IPS DF 6.9 (cell line): ENCODE results near the gene CATSPERZ.
"Not testable (repeated sequence)": the region's sequence is repeated elsewhere in the genome, so short reads cannot be mapped to it uniquely, and the experiment has no call there.

Source experiments
- DNase-seq: peaks from one replicate; pipeline ENCODE4 v3.0.0-alpha.2; 2013; ENCODE audit warnings: low read depth, low spot score
- H3K27ac ChIP-seq: one replicate; pipeline ENCODE4 v1.5.1; 2013; ENCODE audit warnings: low read length, control low read depth
- H3K27me3 ChIP-seq: 2 replicates; pipeline ENCODE4 v1.6.1; 2013; ENCODE audit warnings: mild to moderate bottlenecking, low read length; ENCODE audit not compliant: control insufficient read depth, insufficient read depth
- H3K36me3 ChIP-seq: 2 replicates; pipeline ENCODE4 v1.6.1; 2013; ENCODE audit warnings: low read length; ENCODE audit not compliant: control insufficient read depth, insufficient read depth
- H3K4me1 ChIP-seq: 2 replicates; pipeline ENCODE4 v1.6.1; 2013; ENCODE audit warnings: low read length; ENCODE audit not compliant: control insufficient read depth, insufficient read depth
- H3K4me3 ChIP-seq: 2 replicates; pipeline ENCODE4 v1.5.1; 2013; ENCODE audit warnings: mild to moderate bottlenecking, low read length
- H3K9me3 ChIP-seq: 2 replicates; pipeline ENCODE4 v1.6.1; 2013; ENCODE audit warnings: low read length, inconsistent platforms; ENCODE audit not compliant: control insufficient read depth, insufficient read depth
- WGBS: extraction: QIAGEN DNeasy Blood & Tissue Kit; methylation state at CpG from one replicate; pipeline ENCODE4 v1.1.7; 2013; ENCODE audit warnings: mixed read lengths, missing lambda C conversion rate; ENCODE audit not compliant: insufficient read length, insufficient coverage; 5-methylcytosine and 5-hydroxymethylcytosine counted together

The CATSPERZ gene

DNA sequence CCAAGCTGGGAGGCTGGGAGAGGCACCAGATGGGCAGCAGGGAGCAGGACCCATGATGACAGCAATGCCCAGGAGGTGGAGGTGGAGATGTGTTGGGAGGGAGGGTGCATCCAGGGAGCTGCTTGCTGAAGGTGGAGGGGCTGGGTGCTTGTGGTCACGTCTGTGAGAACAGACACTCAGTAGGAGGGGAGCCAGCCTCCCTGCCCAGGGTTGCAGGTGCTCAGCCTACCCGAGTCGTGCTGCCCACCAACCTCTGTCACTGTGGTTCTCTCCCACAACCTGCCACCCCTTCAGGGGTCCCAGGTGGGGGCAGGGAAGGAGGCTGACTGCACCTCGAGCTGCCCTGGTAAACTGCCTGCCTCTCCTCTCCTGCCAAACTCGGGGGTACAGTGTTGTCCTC lies 23.2 kb downstream of the CATSPERZ start:
- H3K9me3 ChIP-seq = no peaks in the 10 kb centered on the region
- peaks cover 14% of the 10 kb centered on the region for H3K36me3 ChIP-seq
- H3K27ac ChIP-seq = no peak overlapping the region
- no CpG with 5 or more reads among the region's 5 CpGs for WGBS
- no peaks in the 10 kb centered on the region for H3K27me3 ChIP-seq
- no peak for DNase-seq
- peaks cover 4% of the 10 kb centered on the region for H3K4me1 ChIP-seq
- H3K4me3 ChIP-seq = no peak overlapping the region

- not testable (repeated sequence) for H3K27ac ChIP-seq, H3K4me3 ChIP-seq, DNase-seq, H3K27me3 ChIP-seq, H3K9me3 ChIP-seq, H3K4me1 ChIP-seq
- no CpG with 5 or more reads among the region's 4 CpGs for WGBS
- peaks cover 14% of the 10 kb centered on the region for H3K36me3 ChIP-seq
These were observed 23.8 kb downstream of the CATSPERZ start for GRCh38 chr11:64323984-64324383.

GRCh38 chr11:64324692-64325469 lies 24.7 kb downstream of the CATSPERZ start:
- Histone ChIP-seq H3K9me3 (no peaks in the 10 kb centered on the region), H3K4me3 (no peak overlapping the region), H3K27ac (no peak overlapping the region)

DNA sequence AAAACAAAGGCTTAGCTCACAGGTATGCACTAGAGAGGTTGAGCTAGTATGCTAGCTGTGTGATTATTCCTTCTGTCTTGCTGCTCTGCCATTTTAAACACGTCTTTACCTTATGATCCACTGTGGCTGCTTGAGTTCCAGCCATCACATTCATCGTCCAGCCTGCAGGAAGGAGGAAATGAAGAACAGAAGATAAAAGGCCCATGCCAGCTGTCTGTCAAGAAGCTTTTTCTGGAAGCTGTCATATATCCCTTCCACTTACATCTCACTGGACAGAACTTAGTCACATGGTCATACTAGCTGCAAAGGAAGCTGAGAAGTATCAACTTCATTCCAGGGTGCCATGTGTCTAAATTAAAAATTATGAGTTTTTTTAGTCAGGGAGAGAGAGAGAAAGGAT lies 27.2 kb downstream of the CATSPERZ start:
- Histone ChIP-seq H3K4me1 (peaks cover 4% of the 10 kb centered on the region), H3K4me3 (no peak overlapping the region), H3K9me3 (no peaks in the 10 kb centered on the region), H3K36me3 (peaks cover 3% of the 10 kb centered on the region), H3K27ac (no peak overlapping the region), H3K27me3 (no peaks in the 10 kb centered on the region)
- no CpG with 5 or more reads among the region's 2 CpGs for WGBS
- no peak for DNase-seq

More at GRCh38 chr11:64324692-64325469, 24.7 kb downstream of the CATSPERZ start:
- WGBS = no CpG with 5 or more reads among the region's 11 CpGs
- Histone ChIP-seq H3K36me3 (peaks cover 14% of the 10 kb centered on the region), H3K4me1 (peaks cover 1% of the 10 kb centered on the region; the same call in 1 of the 2 replicates), H3K27me3 (no peaks in the 10 kb centered on the region)
- DNase-seq = no peak

GRCh38 chr11:64327993-64328392 lies 27.8 kb downstream of the CATSPERZ start:
- no CpG with 5 or more reads among the region's 3 CpGs for WGBS
- Histone ChIP-seq H3K4me3 (no peak overlapping the region), H3K36me3 (no peaks in the 10 kb centered on the region; the same call in 1 of the 2 replicates), H3K27ac (no peak overlapping the region), H3K9me3 (no peaks in the 10 kb centered on the region), H3K4me1 (peaks cover 4% of the 10 kb centered on the region), H3K27me3 (no peaks in the 10 kb centered on the region)
- DNase-seq = no peak

DNA sequence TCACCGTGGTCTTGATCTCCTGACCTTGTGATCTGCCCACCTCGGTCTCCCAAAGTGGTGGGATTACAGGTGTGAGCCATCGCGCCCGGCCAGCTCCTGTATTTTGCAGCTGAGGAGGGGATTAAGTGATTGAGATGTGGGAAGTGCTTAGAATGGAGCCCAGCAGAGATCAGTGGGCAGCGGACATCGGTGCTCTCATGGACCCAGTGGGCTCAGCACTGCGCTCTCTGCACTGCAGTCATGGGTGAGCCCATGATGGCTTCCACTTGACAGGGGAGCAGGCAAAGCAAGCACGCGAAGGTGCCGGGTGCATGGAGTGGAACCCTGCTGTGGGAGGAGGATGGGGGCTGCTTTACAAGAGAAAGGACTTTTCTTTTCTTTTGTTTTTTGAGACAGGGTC lies 30.7 kb downstream of the CATSPERZ start:
- Histone ChIP-seq H3K27ac (no peak overlapping the region), H3K4me3 (no peak overlapping the region), H3K9me3 (no peaks in the 10 kb centered on the region), H3K27me3 (no peaks in the 10 kb centered on the region), H3K4me1 (peaks cover 3% of the 10 kb centered on the region; the same call in 1 of the 2 replicates), H3K36me3 (no peaks in the 10 kb centered on the region)
- WGBS = no CpG with 5 or more reads among the region's 11 CpGs
- no peak for DNase-seq

GRCh38 chr11:64331569-64332371 lies 31.6 kb downstream of the CATSPERZ start:
- no peak overlapping the region for H3K4me3 ChIP-seq
- no peaks in the 10 kb centered on the region for H3K36me3 ChIP-seq
- H3K27ac ChIP-seq = no peak overlapping the region
- no peak for DNase-seq
- H3K27me3 ChIP-seq = no peaks in the 10 kb centered on the region
- 100% methylated on average over 3 of the region's 20 CpGs for WGBS
- H3K4me1 ChIP-seq = peaks cover 3% of the 10 kb centered on the region; the same call in 1 of the 2 replicates
- H3K9me3 ChIP-seq = no peaks in the 10 kb centered on the region

DNA sequence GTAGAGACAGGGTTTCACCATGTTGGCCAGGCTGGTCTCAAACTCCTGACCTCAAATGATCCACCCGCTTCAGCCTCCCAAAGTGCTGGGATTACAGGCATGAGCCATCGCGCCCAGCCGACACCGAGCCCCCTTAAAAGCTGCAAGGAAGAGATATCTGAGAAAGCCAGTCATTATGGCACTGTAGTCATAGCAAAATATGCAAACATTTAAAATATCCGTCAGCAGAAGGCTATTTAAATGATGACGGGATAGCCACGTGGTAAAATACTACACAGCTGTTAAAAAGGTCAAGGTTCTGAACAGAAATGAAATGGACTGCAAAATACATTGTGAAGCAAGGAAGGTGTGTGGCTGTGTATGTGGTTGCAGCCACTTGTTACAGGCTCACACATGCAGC lies 33.4 kb downstream of the CATSPERZ start:
- Histone ChIP-seq H3K9me3 (no peaks in the 10 kb centered on the region), H3K36me3 (no peaks in the 10 kb centered on the region), H3K4me1 (peaks cover 3% of the 10 kb centered on the region; the same call in 1 of the 2 replicates), H3K27ac (no peak overlapping the region), H3K4me3 (no peak overlapping the region), H3K27me3 (no peaks in the 10 kb centered on the region)
- no peak for DNase-seq
- WGBS = no CpG with 5 or more reads among the region's 8 CpGs

DNA sequence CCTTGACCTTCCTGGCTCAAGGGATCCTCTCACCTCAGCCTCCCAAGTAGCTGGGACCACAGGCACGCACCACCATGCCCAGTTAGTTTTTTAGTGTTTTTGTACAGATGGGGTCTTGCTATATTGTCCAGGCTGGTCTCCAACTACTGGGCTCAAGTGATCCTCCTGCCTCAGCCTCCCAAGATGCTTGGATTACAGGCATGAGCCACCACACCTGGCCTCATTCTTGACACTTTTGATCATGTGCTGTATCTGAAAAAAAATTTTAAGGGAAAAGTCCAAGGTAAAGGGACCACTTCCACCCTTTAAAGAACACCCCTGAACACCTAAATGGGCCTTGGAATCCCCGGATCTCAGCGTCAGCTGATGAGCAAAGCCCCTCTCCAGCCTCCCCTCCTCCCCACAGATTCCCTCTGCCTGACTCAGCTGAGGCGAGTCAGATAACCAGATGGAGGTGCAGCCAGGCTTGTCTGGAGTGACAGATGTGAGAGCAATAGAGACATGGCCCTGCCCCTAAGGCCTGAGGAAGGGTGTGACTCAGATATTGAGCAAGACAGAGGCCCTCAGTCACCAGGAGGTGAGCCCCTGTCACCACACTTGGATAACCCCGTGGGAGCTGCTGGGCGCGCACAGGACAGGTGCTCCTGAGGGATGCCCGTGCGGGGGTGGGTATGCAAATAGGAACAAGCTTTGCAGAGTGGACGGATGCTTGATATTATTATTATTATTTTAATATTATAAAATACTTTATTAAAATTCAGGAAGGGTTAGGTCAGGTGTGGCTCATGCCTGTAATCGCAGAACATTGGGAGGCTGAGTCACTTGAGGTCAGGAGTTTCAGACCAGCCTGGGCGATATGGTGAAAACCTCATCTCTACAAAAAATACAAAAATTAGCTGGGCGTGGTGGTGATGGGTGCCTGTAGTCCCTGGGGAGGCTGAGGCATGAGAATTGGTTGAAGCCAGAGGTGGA lies 34.9 kb downstream of the CATSPERZ start:
- no peak for DNase-seq
- H3K4me3 ChIP-seq = no peak overlapping the region
- WGBS = no CpG with 5 or more reads among the region's 13 CpGs
- H3K9me3 ChIP-seq = no peaks in the 10 kb centered on the region
- peaks cover 3% of the 10 kb centered on the region for H3K4me1 ChIP-seq
- H3K27ac ChIP-seq = no peak overlapping the region
- H3K36me3 ChIP-seq = no peaks in the 10 kb centered on the region
- H3K27me3 ChIP-seq = no peaks in the 10 kb centered on the region
